Stimulated activated naive CD8-positive, alpha-beta T cell treated with anti-CD3 and anti-CD28 coated beads, Interleukin-15, Interleukin-2, amounts not matched to agents 100 ng/mL and 50 ng/mL, for 24 hours (primary cell): ENCODE measurements around the gene DLGAP1.

ENCODE experiments used
- H3K27ac Mint-ChIP-seq: one replicate; pipeline ENCODE4 v1.8.0; 2021; ENCODE audit warnings: mild to moderate bottlenecking, mixed read lengths
- H3K27me3 Mint-ChIP-seq: one replicate; pipeline ENCODE4 v1.8.0; 2021; ENCODE audit warnings: mixed read lengths
- H3K36me3 Mint-ChIP-seq: one replicate; pipeline ENCODE4 v1.8.0; 2021; ENCODE audit warnings: low read depth, mixed read lengths
- H3K4me1 Mint-ChIP-seq: one replicate; pipeline ENCODE4 v1.8.0; 2021; ENCODE audit warnings: low read depth, mixed read lengths
- H3K4me3 Mint-ChIP-seq: one replicate; pipeline ENCODE4 v1.8.0; 2021; ENCODE audit warnings: mild to moderate bottlenecking, mixed read lengths
- H3K9me3 Mint-ChIP-seq: one replicate; pipeline ENCODE4 v1.8.0; 2021; ENCODE audit warnings: mixed read lengths

DLGAP1 gene

DNA sequence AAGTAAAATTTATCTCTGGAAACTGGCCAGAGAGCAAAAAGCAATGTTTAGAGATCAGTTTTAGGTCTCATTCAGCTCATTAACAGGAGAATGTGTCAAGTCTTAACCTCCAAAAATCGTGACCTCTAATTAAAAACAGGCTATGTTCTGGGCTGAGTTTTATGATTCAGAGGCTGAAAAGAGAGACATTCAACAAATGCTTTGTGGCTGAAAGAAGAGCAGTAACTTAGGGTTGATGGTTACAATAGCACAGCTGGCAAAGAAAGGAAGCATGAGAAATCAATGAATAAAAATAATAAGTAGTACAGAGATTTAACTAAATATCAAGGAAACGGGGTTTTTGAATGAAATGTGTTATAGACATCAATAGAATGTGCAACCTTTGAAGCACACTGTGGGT, 992.1 kb downstream of the DLGAP1 start:
- H3K27ac Mint-ChIP-seq: no peak overlapping the region
- H3K27me3 Mint-ChIP-seq: no peaks in the 10 kb centered on the region
- peaks cover 49% of the 10 kb centered on the region for H3K4me1 Mint-ChIP-seq
- H3K4me3 Mint-ChIP-seq: no peak overlapping the region
- peaks cover 11% of the 10 kb centered on the region for H3K9me3 Mint-ChIP-seq
- peaks cover 38% of the 10 kb centered on the region for H3K36me3 Mint-ChIP-seq

DNA sequence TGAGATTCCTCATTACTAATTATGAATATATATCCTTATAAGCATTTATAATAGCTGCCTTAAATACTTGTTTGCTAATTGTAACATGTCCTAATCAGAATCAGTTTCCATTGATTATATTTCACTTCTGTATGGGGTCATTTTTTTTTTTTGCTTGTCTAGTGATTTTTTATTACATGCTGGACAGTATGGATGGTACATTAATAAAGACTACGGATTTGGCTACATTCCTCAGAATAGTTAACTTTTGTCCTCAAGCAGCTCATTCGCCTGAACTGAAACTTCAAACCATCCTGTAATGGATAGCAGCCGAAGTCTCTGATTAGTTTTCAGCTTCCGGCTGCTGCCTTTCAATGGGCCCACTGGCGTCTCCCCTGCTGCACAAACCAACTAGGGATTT, 993.4 kb downstream of the DLGAP1 start:
- Mint-ChIP-seq H3K27me3 (no peaks in the 10 kb centered on the region), H3K4me3 (no peak overlapping the region), H3K36me3 (peaks cover 51% of the 10 kb centered on the region), H3K4me1 (peaks cover 55% of the 10 kb centered on the region), H3K27ac (no peak overlapping the region), H3K9me3 (peaks cover 11% of the 10 kb centered on the region)

DNA sequence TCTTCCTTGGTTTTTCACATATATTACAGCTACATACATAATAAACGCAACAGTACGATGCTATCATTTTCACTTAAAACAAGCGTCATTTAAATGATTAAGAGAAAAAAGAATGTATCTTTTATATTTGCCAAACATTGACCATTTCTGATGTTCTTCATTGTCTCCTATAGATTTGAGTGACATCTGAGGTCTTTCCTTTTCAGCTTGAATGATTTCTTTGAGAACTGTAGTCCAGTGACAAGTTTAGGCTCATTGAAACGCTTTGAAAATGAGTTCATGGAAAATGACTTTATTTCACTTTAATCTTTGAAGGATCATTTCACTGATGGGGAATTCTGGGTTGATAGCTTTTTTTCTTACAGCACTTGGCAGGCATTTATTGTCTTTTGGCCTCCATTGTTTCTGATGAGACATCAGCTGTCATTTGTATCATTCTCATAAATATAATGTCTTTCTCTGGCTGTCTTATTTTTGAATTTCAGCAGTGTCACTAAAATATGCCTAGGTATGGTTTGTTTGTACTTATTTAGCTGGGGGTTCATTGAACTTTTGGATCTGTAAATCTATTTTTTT, 994.2 kb downstream of the DLGAP1 start:
- Mint-ChIP-seq H3K27ac (no peak overlapping the region), H3K4me3 (no peak overlapping the region), H3K27me3 (no peaks in the 10 kb centered on the region), H3K36me3 (peaks cover 59% of the 10 kb centered on the region), H3K4me1 (peaks cover 54% of the 10 kb centered on the region), H3K9me3 (peaks cover 11% of the 10 kb centered on the region)

DNA sequence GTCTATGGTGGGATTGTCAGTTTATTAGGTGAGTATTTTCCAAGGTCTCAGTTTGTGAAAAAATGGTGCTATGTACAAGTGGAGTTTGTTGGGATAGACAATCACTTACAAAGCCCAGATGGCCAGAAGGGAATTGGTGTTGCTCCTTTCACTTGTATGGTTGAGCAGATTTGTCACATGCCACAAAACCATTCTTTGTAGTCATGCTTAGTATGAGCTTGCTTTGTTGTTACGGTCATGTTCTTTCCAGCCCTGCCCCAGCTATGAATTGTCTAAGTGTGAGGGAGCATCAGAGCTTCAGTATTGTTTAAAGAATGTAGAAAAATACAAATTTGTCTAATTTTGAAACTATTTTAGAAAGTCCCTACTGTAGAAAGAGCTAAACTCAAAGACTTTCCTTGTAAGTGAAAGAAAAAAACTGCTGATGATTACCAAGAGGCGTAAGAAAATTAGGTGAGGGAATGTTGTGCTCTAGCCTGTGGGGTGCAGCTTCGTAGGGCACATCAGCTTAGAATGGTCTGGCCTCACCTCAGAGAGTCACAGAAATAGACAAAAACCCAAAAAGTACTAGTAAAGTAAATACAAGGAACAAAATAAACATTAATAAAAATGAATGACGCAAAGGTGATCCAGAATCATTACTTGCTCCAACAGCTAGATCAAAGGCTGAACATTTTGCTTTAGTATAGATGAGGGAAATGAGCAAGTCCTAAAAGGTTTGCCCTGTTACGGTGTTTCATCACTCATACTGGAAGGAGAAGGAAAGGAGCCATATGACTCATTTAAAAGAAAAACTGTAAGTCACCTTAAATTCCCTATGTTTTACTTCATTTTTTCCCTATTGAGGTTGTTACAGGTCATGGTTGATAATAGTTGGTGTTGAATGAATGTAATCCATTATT, 995.9 kb downstream of the DLGAP1 start:
- Mint-ChIP-seq H3K4me3 (peak overlapping the region; percentile 60), H3K9me3 (peaks cover 11% of the 10 kb centered on the region), H3K4me1 (peaks cover 64% of the 10 kb centered on the region), H3K27ac (peak overlapping the region; percentile 85), H3K36me3 (peaks cover 70% of the 10 kb centered on the region), H3K27me3 (no peaks in the 10 kb centered on the region)

DNA sequence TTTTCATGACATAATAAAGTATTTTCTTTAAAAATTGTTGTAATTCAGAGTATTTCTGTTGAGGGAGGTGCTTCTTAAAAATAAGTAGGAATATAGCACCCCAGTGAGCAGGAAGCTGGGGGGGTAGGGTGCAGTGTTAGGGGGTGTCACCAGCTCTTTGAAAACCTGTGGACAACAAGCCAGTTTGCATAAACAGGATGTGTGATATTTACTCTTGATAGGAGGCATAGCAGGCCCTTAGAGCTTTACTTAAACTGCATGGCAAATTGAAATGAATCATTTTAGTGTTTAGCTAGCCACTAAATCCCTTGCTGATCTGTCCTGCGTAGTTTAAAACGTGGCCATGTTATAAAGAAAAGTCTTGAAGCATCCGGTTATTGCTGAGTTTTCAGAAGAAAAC, 996.7 kb downstream of the DLGAP1 start:
- Mint-ChIP-seq H3K27me3 (no peaks in the 10 kb centered on the region), H3K36me3 (peaks cover 70% of the 10 kb centered on the region), H3K9me3 (peaks cover 11% of the 10 kb centered on the region), H3K4me1 (peaks cover 72% of the 10 kb centered on the region), H3K4me3 (peak overlapping the region; percentile 60), H3K27ac (peak overlapping the region; percentile 85)

DNA sequence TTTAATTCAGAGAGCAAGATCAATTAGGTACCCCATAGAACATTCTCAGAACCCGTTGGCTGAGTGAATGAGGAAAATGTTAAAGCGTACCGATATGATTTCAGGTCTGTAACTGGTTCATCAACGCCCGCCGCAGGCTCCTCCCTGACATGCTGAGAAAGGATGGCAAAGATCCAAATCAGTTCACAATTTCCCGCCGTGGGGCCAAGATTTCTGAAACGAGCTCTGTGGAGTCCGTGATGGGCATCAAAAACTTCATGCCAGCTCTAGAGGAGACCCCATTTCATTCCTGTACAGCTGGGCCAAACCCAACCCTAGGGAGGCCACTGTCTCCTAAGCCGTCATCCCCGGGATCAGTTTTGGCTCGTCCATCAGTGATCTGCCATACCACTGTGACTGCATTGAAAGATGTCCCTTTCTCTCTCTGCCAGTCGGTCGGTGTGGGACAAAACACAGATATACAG, 997.8 kb downstream of the DLGAP1 start:
- Mint-ChIP-seq H3K4me1 (peaks cover 79% of the 10 kb centered on the region), H3K27me3 (no peaks in the 10 kb centered on the region), H3K9me3 (peaks cover 11% of the 10 kb centered on the region), H3K4me3 (no peak overlapping the region), H3K36me3 (peaks cover 80% of the 10 kb centered on the region), H3K27ac (no peak overlapping the region)

DNA sequence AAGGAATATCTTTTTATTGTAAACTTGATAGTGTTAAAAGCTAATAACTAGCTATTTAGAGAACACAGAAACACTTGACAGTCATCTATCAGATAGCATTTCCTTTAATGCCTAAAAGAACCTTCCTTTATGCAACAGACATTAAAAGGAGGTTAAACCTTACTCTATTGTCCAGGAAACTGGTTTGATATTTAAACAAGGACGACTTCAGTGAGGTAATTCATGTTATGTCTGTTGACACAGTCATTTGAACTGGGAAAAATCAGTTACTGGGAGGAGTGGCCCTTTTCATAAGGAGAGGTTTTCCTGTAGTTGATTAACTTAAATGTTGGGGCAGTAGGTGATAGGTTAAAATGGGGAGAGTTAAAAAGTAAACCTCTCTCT, 998.4 kb downstream of the DLGAP1 start:
- H3K9me3 Mint-ChIP-seq: peaks cover 11% of the 10 kb centered on the region
- H3K27ac Mint-ChIP-seq: no peak overlapping the region
- peaks cover 79% of the 10 kb centered on the region for H3K4me1 Mint-ChIP-seq
- H3K27me3 Mint-ChIP-seq: no peaks in the 10 kb centered on the region
- H3K36me3 Mint-ChIP-seq: peaks cover 76% of the 10 kb centered on the region
- H3K4me3 Mint-ChIP-seq: no peak overlapping the region

DNA sequence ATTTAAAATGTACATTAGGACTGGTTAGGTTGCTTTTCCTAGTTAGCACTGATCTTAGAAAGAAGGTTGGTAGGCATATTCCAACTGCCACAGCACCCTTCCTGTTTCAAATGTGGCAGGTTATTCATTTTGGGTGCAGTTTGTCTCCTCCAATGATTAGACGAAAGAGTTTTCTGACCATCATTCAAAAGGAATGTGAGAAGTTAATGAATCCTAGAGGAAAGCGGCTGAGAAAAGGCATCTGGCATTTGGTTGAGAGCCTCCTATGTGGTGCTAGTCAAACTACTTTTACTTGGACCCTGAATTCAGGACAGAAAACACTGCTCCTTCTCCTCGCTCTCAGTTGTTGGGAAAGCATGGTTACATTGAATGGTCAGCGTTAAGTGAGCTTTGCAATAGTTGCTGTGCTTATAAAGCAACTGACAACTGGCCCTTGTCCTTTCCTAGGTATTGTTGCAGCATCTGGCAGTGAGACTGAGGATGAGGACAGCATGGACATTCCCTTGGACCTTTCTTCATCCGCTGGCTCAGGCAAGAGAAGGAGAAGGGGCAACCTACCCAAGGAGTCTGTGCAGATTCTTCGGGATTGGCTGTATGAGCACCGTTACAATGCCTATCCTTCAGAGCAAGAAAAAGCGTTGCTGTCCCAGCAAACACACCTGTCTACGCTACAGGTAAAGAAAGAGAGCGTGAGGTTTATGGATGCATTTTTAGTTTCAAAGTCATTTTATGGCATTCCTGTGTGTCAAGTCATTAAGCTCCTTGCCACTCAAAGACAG, 999.0 kb downstream of the DLGAP1 start:
- Mint-ChIP-seq H3K36me3 (peaks cover 72% of the 10 kb centered on the region), H3K9me3 (peaks cover 6% of the 10 kb centered on the region), H3K4me3 (no peak overlapping the region), H3K4me1 (peaks cover 83% of the 10 kb centered on the region), H3K27ac (peak overlapping the region; percentile 49), H3K27me3 (no peaks in the 10 kb centered on the region)

DNA sequence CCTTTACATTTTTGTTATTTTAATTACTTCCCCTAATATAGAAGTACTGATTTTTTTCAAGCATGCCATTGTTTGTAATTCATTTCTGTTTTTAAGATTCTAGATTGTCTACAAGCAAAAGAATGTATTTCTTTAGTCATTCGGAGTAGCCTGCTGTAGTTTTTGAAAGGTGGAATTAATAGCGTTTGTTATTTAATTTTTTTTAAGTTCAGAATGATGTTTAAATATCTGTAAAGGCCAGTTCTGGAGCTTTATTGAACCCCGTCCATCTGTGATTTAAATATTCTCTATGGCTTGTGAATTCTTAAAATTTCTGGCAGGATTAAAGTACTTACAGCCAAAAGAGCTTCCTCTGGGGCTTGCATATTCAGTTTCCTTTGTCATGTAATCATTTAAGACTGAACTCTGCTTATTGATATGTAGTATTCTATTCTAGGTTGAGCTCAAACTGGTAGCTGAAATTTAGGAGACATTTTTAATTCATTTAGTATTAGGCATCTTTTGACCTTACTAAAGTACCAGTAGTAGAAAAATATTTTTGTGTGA, 999.9 kb downstream of the DLGAP1 start:
- peaks cover 83% of the 10 kb centered on the region for H3K4me1 Mint-ChIP-seq
- H3K27me3 Mint-ChIP-seq: no peaks in the 10 kb centered on the region
- H3K27ac Mint-ChIP-seq: peak overlapping the region; percentile 100
- H3K36me3 Mint-ChIP-seq: peaks cover 67% of the 10 kb centered on the region
- H3K4me3 Mint-ChIP-seq: peak overlapping the region; percentile 91
- no peaks in the 10 kb centered on the region for H3K9me3 Mint-ChIP-seq

DNA sequence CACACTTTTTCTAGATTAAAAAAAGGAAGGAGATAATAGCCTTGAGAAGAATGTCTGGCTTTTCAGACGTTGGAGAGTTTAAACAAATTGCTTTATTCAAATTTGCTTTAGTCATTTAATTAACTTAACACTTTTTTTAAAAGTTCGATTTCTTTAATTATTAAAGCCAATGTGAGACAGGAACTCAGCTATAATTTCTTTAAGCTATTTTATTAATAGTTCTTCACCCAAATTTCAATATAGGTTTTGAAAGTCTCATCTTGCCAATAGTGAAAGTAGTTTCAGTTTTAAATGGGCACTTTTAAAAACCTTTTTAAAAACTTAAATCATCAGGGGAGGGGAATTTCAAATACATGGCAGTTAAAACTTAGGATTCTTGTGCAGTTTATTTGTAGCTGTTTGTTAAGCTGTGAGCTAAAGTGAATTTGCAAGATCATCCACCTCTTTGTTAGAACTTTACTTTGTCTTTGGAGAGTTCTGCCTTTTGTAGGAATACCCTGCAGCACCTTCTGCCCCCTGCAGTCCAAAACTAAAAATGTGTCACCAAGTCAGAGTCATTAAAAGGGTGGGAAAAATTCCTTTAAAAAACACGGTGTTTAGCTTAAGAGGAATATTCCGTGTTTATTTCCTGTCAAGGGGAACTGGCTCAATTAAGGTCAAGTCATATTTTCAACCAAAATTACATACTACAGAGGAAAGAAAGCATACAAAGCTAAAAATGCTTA, 1000.6 kb downstream of the DLGAP1 start:
- Mint-ChIP-seq H3K4me1 (peaks cover 80% of the 10 kb centered on the region), H3K4me3 (peak overlapping the region; percentile 91), H3K36me3 (peaks cover 63% of the 10 kb centered on the region), H3K9me3 (no peaks in the 10 kb centered on the region), H3K27me3 (no peaks in the 10 kb centered on the region), H3K27ac (peak overlapping the region; percentile 100)

DNA sequence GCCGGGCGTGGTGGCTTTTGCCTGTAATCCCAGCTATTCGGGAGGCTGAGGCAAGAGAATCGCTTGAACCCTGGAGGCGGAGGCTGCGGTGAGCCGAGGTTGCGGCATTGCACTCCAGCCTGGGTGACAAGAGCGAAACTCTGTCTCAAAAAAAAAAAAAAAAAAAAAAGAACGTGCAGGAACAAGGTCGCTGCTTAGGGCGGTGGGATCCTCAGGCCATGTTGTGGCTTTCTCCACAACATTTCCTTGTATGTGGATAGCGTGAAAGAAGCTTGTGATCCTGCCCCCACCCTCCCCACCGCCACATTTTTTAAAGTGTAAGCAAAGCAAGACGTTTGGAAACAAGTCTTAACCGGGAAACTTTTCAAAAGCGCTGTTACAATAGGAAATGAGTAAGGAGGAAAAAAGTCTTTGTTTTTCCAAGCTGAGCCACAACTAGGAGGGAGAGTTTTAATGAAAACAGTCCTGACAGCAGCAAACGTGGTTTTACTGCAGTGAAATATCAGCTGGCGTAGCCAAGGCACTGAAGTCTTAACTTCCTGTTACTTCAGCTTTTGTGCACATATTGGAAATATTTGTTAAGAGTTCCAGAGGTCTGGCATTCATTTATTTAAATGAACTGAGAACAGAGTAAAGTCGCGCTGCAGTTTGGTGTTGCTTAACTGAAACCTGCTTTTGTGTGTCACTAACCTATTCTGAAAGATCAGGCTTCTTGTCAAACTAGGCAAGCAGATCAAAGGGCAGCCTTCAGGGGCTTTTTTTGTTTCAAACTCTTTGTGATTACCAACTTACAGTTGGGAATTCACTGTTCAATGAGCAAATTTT, 1001.4 kb downstream of the DLGAP1 start:
- Mint-ChIP-seq H3K27ac (peak overlapping the region; percentile 100), H3K27me3 (no peaks in the 10 kb centered on the region), H3K4me1 (peaks cover 75% of the 10 kb centered on the region), H3K4me3 (peak overlapping the region; percentile 91), H3K9me3 (no peaks in the 10 kb centered on the region), H3K36me3 (peaks cover 55% of the 10 kb centered on the region)

DNA sequence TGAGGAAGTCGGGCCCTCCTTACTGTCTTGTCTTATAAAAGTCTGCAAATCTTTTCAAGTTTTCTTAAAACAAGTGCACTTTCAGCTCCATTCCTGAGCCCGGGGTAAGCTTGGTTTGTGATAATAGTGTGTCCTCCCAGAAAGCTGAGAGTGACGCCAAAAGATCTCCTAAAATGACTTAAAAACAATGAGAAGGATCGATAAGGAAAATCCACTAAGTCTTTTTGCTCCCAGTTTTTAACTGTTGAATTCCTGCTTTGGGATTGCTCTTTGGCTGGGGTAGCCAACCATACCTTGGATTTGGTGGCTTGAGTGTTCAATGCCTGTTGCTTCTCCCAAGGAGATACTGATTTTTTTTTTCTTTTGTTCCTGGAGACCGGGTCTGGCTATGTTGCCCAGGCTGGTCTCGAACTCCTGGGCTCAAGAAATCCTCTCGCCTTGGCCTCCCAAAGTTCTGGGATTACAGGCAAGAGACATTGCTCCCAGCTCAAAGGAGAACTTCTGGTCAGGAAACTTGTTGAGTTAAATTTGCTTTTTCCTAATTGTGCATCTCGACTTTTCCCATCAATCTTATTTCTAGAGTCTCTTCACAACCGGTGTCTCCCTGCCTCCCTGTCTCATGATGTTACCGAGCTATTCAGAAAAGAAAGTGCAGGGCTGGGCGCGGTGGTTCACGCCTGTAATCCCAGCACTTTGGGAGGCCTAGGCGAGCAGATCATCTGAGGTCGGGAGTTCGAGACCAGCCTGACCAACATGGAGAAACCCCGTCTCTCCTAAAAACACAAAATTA, 1002.2 kb downstream of the DLGAP1 start:
- Mint-ChIP-seq H3K27me3 (no peaks in the 10 kb centered on the region), H3K9me3 (no peaks in the 10 kb centered on the region), H3K4me3 (peak overlapping the region; percentile 91), H3K36me3 (peaks cover 47% of the 10 kb centered on the region), H3K4me1 (peaks cover 69% of the 10 kb centered on the region), H3K27ac (peak overlapping the region; percentile 100)
